NB4 (cell line): Measurements from ENCODE around the gene RABL6.

ENCODE experiments used
- CTCF ChIP-seq: IDR thresholded peaks from one replicate; pipeline ENCODE4 v1.5.1; 2012; ENCODE audit warnings: low read depth, low read length
- MYC ChIP-seq: IDR thresholded peaks from 2 replicates; pipeline ENCODE4 v1.6.1; 2011; ENCODE audit warnings: low read depth, low read length
- POLR2A ChIP-seq: IDR thresholded peaks from 2 replicates; pipeline ENCODE4 v1.6.1; 2011; ENCODE audit warnings: mild to moderate bottlenecking; ENCODE audit not compliant: insufficient read length; ENCODE audit errors: extremely low read depth

- no peak for TF ChIP-seq CTCF
- TF ChIP-seq MYC, result no peak
- TF ChIP-seq POLR2A, result no peak
Observed at GRCh38 chr9:136880651-136881050, 72.9 kb downstream of the RABL6 start.
